Calu3 (cell line): ENCODE results near the gene DELE1. TPM values are rescaled to one million over a fixed set of nuclear protein-coding genes. Genes with fewer than 3 reads are reported as not detected.

ENCODE experiments used
- BruUV-seq: library from RNA; stranded (reverse); fragments of 400-500 nt; replicated peaks from 2 replicates; lab custom pipeline; 2021; lab: Mats Ljungman, UMichigan
- CTCF ChIA-PET: fragments of 300-600 bp; sonication (Branson Sonifier 250); formaldehyde crosslinking; loops from one replicate; lab custom pipeline; 2022; ENCODE audit warnings: antibody characterized with exemption; lab: Charles Lee
- DNase-seq: peaks from one replicate; pipeline ENCODE4 v3.0.0; 2022
- H3K27ac Mint-ChIP-seq: one replicate; pipeline ENCODE4 v1.8.0; 2022; ENCODE audit warnings: mixed read lengths; ENCODE audit not compliant: unreplicated experiment
- H3K27me3 Mint-ChIP-seq: one replicate; pipeline ENCODE4 v1.8.0; 2022; ENCODE audit warnings: mixed read lengths; ENCODE audit not compliant: unreplicated experiment
- H3K36me3 Mint-ChIP-seq: one replicate; pipeline ENCODE4 v1.8.0; 2022; ENCODE audit warnings: mild to moderate bottlenecking, moderate library complexity, mixed read lengths; ENCODE audit not compliant: insufficient read depth, unreplicated experiment
- H3K4me1 Mint-ChIP-seq: one replicate; pipeline ENCODE4 v1.8.0; 2022; ENCODE audit warnings: mild to moderate bottlenecking, low read depth, mixed read lengths; ENCODE audit not compliant: unreplicated experiment
- H3K4me3 Mint-ChIP-seq: one replicate; pipeline ENCODE4 v1.8.0; 2022; ENCODE audit warnings: mild to moderate bottlenecking, low read depth, moderate library complexity, mixed read lengths; ENCODE audit not compliant: unreplicated experiment
- H3K9me3 Mint-ChIP-seq: one replicate; pipeline ENCODE4 v1.8.0; 2022; ENCODE audit warnings: low read depth, mixed read lengths; ENCODE audit not compliant: unreplicated experiment
- intact Hi-C: fragments of 100-400 bp; cut with micrococcal nuclease; formaldehyde crosslinking; loops from one replicate; pipeline ENCODE4 v1.10.0; 2022; ENCODE audit not compliant: unreplicated experiment
- total RNA-seq: library from RNA; stranded (reverse); gene quantifications from 2 replicates; pipeline ENCODE4 v1.2.3, GENCODE V29; 2022
- TF ChIP-seq, protein P1 (sequence below): fragments of 200-600 bp; IDR thresholded peaks from one replicate; pipeline ENCODE4 v1.8.0; 2022; ENCODE audit warnings: antibody characterized with exemption; ENCODE audit not compliant: unreplicated experiment

Gene DELE1
- total RNA-seq, 1 experiment from 2014 or later = 78.5 TPM

DNA sequence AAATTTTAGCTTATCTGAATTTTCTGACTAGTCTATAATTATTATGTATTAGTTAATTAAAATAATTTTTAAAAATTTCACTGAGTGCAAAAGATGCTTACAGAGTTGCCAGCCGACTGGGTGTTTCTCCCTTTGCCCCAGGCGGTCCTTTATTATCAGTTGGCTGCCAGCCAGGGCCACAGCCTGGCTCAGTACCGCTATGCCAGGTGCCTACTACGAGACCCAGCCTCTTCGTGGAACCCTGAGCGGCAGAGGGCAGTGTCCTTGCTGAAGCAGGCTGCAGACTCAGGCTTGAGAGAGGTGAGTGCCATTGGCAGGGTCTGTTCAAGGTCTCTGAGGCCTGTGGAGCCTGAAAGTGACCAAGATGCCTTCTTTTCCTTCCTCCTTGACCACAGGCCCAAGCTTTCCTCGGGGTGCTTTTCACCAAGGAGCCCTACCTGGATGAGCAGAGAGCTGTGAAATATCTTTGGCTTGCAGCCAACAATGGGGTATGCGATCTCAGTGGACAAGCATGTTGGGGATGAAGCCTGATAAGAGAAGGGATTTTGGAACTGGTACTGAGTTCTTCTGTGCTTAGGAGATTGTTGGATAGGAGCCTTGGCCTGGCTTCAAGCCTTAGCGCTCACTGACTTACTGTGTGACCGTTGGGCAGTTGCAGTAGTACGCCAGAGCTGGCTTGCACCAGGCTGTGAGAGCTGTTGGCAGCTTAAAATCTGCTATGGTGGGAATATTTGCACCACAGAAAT, 10.6 kb downstream of the DELE1 start:
- H3K9me3 Mint-ChIP-seq = no peaks in the 10 kb centered on the region
- no peak for DNase-seq
- BruUV-seq = no TSS peak
- H3K27me3 Mint-ChIP-seq = no peaks in the 10 kb centered on the region
- no peak overlapping the region for H3K27ac Mint-ChIP-seq
- H3K4me3 Mint-ChIP-seq = no peak overlapping the region
- TF ChIP-seq, protein P1, sequence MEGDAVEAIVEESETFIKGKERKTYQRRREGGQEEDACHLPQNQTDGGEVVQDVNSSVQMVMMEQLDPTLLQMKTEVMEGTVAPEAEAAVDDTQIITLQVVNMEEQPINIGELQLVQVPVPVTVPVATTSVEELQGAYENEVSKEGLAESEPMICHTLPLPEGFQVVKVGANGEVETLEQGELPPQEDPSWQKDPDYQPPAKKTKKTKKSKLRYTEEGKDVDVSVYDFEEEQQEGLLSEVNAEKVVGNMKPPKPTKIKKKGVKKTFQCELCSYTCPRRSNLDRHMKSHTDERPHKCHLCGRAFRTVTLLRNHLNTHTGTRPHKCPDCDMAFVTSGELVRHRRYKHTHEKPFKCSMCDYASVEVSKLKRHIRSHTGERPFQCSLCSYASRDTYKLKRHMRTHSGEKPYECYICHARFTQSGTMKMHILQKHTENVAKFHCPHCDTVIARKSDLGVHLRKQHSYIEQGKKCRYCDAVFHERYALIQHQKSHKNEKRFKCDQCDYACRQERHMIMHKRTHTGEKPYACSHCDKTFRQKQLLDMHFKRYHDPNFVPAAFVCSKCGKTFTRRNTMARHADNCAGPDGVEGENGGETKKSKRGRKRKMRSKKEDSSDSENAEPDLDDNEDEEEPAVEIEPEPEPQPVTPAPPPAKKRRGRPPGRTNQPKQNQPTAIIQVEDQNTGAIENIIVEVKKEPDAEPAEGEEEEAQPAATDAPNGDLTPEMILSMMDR = no peak
- CTCF ChIA-PET = no interaction called here
- peaks cover 36% of the 10 kb centered on the region for H3K36me3 Mint-ChIP-seq
- intact Hi-C loops = no loop called here
- H3K4me1 Mint-ChIP-seq = no peaks in the 10 kb centered on the region

- no peaks in the 10 kb centered on the region for H3K4me1 Mint-ChIP-seq
- no peak overlapping the region for H3K27ac Mint-ChIP-seq
- no peaks in the 10 kb centered on the region for H3K27me3 Mint-ChIP-seq
- CTCF ChIA-PET = interaction anchor here (0.5 kb wide), 1 partner anchor 1351 kb away, joined by 5 read pairs; no protein-coding TSS in a partner anchor
- TF ChIP-seq, protein P1 = no peak
- H3K36me3 Mint-ChIP-seq = peaks cover 27% of the 10 kb centered on the region
- no peak for DNase-seq
- BruUV-seq = no TSS peak
- no peaks in the 10 kb centered on the region for H3K9me3 Mint-ChIP-seq
- intact Hi-C loops = no loop called here
- H3K4me3 Mint-ChIP-seq = no peak overlapping the region
These were observed 11.9 kb downstream of the DELE1 start for GRCh38 chr5:141935538-141935937.

DNA sequence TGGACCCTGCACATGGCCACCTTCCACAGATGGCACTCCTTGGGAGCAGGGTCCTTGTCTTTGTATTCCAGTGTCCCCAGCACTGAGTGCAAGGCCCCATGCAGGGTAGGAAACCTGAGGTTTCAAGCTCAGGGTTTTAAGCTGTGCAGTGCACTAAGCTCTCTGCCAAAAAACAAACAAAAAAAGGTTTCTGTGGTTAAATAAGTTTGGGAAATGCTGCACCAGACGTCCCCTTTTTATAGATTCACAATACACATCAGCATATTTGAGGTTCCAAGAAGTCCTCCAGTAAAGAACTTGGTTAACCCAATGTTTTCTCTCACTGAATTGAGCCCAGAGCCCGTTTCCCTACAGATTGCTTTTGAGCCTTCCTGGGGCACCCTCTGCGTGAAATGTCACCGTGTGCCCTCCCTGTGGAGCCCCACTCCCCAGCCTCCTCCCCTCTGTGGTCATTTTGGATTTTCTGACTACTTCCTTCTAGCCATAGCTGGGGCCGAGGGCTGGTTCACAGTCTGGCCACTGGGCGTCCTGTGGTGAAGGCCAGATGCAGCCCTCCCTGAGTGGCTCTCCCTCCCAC, 17.1 kb downstream of the DELE1 start:
- CTCF ChIA-PET = interaction anchor here (0.9 to 1.6 kb wide), 3 partner anchors 11 to 20 kb away, joined by 3 to 4 read pairs (median 4); no protein-coding TSS in a partner anchor
- no peaks in the 10 kb centered on the region for H3K4me1 Mint-ChIP-seq

DNA sequence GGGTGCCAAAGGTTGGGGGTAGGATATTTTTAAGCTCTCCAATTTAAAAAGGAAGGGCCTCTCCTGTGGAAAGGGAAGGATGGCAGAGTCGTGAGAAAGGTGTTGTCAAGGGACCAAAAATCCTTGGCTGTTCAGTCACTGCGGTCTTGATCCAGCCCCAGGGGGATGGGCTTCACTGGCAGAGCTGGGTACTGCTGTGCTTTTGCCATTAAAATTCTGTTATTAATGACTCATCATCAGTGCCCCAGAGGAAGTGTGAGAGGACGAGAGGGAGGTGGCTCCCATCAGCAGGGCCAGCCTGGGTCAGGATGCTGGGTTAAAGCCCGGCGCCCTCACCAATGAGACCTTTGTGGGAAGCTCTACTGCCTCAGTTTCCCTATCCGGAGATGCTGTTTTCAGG, 17.6 kb downstream of the DELE1 start:
- H3K27me3 Mint-ChIP-seq = no peaks in the 10 kb centered on the region
- DNase-seq = no peak
- CTCF ChIA-PET = interaction anchor here (0.9 to 1.6 kb wide), 3 partner anchors 12 to 20 kb away, joined by 3 to 4 read pairs (median 4); no protein-coding TSS in a partner anchor
- TF ChIP-seq, protein P1 = no peak
- H3K4me1 Mint-ChIP-seq = no peaks in the 10 kb centered on the region
- intact Hi-C loops = no loop called here
- H3K36me3 Mint-ChIP-seq = no peaks in the 10 kb centered on the region
- no peak overlapping the region for H3K27ac Mint-ChIP-seq
- no peaks in the 10 kb centered on the region for H3K9me3 Mint-ChIP-seq
- H3K4me3 Mint-ChIP-seq = no peak overlapping the region
- no TSS peak for BruUV-seq

More for the DNA sequence above, 17.1 kb downstream of the DELE1 start:
- Mint-ChIP-seq H3K4me3 (no peak overlapping the region), H3K27me3 (no peaks in the 10 kb centered on the region), H3K9me3 (no peaks in the 10 kb centered on the region), H3K27ac (no peak overlapping the region), H3K36me3 (no peaks in the 10 kb centered on the region)
- TF ChIP-seq, protein P1 = no peak
- intact Hi-C loops = no loop called here
- BruUV-seq = no TSS peak
- no peak for DNase-seq
